Measurements from ENCODE around the gene WDR17.
A peak's percentile ranks its signal among the peaks of the same experiment; 100 is the strongest.

Gene WDR17

GRCh38 chr4:176065435-176066291, at the start of gene WDR17:
Gene WDR17, plus strand, starts transcription at chr4:176065841. Its CDS starts 45,740 bp downstream, at chr4:176111581.
- peak; percentile 56 to 68 for DNase-seq (ENCODE audit: low read depth in 2 of 2)

GRCh38 chr4:176016601-176017000, 49.0 kb upstream of the WDR17 start:
- DNase-seq (ENCODE audit: low read depth in 2 of 2) = no peak

GRCh38 chr4:176020481-176021085, 45.1 kb upstream of the WDR17 start:
- no peak for DNase-seq (ENCODE audit: low read depth in 2 of 2)

GRCh38 chr4:176030391-176030790, 35.2 kb upstream of the WDR17 start:
- DNase-seq (ENCODE audit: low read depth in 2 of 2) = no peak

DNA sequence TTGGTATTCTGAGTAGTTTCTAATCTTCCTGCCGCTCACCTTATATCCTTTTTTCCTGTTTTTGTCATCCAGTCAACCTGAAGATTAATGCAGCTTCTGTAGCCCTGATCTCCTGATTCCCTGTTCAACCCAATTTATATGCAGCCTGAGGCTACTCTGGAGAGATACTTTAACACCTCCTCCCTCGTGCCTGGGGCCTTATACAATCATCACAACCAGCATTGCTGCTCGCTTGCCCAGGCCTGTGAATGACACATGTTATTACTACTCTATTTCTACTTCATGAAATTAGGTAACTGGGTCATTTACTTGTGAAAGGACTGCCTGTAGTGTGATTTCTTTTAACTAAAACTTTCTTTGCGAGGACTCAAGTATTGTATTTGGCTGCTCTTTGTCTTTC, 33.7 kb upstream of the WDR17 start:
- DNase-seq (ENCODE audit: low read depth in 2 of 2) = no peak

GRCh38 chr4:176032454-176032853, 33.2 kb upstream of the WDR17 start:
- DNase-seq (ENCODE audit: low read depth in 2 of 2) = no peak

GRCh38 chr4:176034499-176034898, 31.1 kb upstream of the WDR17 start:
- no peak for DNase-seq (ENCODE audit: low read depth in 2 of 2)

- no peak for DNase-seq (ENCODE audit: low read depth in 2 of 2)
These were observed 30.7 kb upstream of the WDR17 start for GRCh38 chr4:176034936-176035335.

GRCh38 chr4:176036585-176037205, 28.9 kb upstream of the WDR17 start:
- DNase-seq (ENCODE audit: low read depth in 2 of 2) = no peak

- DNase-seq (ENCODE audit: low read depth in 2 of 2) = no peak
These were observed 26.9 kb upstream of the WDR17 start for GRCh38 chr4:176038789-176039188.

- DNase-seq (ENCODE audit: low read depth in 2 of 2) = no peak
These were observed 23.4 kb upstream of the WDR17 start for GRCh38 chr4:176042195-176042594.

DNA sequence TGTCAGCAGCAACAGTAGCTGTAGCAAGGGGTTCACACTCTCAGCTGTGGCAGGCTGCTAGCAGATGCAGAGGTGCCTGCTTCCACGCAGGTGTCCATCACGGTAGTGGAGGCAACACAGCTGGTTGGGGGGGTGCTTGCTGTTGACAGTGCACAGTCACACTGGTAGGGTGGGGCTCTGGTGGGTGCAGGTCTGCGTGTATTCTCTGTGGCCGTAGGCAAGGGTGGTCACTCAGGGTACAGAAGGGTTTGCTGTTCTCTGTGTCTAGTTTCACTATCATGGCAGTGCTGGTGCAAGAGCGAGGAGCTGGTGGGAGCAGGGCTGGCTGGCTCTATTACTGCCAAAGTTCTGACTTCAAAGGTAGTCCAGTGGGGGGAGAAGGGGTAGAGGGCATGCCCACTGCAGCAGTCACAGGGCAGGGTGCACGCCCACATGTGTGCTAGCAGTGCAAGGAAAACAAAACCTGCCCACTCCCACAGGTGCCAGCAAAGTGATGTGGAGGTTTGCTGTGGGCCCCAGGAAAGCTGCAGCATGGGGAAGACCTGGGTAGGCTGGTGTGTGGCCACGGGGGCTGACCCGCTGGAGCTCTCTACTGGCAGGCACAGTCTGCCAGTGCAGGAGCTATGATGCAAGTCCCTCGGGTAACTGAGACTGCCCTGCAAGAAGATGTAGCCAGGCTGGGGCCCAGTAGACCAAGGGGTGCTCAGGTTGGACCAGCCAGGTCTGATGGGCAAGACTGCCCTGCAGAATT, 21.6 kb upstream of the WDR17 start:
- no peak for DNase-seq (ENCODE audit: low read depth in 2 of 2)

DNA sequence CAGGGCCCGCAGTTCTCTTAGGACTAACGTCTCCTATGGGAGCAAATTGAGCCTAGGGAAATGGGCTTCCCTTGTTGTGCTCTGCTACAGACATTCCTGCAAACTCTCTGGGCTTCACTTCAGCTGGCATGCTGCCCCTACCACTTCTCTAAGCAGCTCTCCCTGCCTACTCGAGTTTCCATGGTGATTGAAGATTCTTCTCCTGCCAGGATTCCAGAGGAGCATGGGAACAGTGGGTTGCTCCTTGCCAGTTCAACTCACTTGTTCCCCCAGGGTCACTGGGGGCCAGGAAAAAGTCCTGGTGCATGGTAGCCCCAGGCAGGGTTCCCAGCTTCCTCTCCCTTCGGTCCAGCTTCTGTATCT, 21.1 kb upstream of the WDR17 start:
- DNase-seq (ENCODE audit: low read depth in 2 of 2) = no peak

DNA sequence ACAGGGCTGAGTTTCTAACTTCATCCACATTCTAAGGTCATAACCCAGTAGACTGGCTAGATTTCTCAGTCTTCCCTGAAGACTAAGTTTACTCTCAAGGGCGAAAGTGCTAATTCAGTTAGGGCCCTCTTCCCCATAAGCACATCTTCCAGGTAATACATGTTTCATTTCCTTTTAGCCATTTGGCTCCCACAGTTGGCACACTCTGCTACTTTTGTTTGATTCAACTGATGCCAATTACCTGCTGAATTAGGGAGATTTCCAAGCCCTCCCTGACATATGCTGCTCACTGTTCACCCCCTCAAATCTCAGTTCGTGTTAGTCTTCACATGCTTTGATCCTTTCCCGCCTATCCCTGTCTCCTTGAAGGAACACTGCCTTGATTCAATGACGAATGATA, 17.0 kb upstream of the WDR17 start:
- no peak for DNase-seq (ENCODE audit: low read depth in 2 of 2)

DNA sequence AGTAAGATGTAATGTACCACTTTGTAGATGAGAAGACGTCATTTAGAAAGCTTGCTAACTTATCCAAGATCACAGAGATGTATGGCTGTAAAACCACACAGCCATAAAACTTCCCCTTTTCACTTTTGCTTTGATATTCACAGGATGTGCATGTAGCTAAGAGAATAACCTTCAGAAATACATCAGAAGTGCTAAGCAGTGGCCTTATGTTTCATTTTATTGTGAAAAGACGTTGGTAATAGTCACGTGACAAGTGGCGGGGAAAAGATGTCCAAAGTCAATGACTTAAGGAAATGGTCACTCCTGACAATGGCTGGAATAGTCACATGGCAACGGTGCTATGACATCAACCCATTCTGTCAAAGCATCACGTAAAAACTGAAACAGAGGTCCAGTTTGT, 12.9 kb upstream of the WDR17 start:
- no peak for DNase-seq (ENCODE audit: low read depth in 2 of 2)

- DNase-seq (ENCODE audit: low read depth in 2 of 2) = no peak
These were observed 11.9 kb upstream of the WDR17 start for GRCh38 chr4:176053785-176054184.

- DNase-seq (ENCODE audit: low read depth in 2 of 2) = no peak
These were observed 10.7 kb upstream of the WDR17 start for GRCh38 chr4:176054942-176055341.

DNA sequence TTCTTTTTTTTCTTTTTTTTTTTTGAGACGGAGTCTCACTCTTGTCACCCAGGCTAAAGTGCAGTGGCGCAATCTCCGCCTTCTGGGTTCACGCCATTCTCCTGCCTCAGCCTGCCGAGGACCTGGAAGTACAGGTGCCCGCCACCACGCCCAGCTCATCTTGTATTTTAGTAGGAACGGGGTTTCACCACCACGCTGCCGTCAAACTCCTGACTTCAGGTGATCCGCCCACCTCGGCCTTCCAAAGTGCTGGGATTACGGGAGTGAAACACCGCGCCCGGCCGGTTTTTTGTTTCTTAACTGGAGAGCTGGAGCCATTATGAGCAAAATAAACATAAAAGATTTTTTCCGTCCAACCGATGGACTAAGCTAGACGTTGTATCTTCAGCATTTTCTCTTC, 1.9 kb upstream of the WDR17 start:
- no peak for DNase-seq (ENCODE audit: low read depth in 2 of 2)

DNA sequence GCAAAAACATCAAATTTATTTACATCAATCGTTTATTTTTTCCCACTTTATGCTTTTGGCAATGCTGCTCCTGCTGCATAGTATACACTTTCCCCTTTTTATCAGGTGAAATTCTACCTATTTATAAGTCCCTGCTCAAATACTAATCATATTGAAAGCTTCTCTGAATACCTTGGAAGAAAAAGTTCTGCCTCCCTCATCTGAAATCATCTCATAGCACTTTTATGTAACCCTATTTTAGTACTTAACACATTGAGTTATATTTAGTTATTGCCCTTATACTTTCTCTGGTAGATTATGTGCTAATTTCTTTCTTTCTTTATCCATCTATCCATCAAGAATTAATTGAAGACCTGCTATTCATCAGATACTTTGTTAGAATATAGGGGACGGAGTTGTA, 1.1 kb upstream of the WDR17 start:
- no peak for DNase-seq (ENCODE audit: low read depth in 2 of 2)

DNA sequence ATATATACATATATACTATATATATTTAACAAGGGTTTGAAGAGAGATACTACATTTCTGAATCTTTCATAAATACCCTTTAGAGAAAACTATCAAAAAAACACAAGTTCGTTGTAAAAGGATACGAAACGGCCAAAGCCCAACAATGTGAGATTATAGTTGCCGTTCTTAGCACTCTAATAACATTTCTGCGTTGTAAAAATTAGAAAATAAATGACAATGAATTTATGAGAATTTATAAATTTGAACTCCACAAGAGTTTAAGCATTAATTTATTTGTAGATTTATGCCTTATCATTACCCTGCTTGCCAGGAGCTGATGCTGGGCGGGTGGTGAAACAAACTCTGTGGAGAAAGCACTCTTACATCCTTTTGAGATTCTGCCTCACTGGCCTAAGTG, 1.1 kb downstream of the WDR17 start:
- DNase-seq (ENCODE audit: low read depth in 2 of 2) = no peak

DNA sequence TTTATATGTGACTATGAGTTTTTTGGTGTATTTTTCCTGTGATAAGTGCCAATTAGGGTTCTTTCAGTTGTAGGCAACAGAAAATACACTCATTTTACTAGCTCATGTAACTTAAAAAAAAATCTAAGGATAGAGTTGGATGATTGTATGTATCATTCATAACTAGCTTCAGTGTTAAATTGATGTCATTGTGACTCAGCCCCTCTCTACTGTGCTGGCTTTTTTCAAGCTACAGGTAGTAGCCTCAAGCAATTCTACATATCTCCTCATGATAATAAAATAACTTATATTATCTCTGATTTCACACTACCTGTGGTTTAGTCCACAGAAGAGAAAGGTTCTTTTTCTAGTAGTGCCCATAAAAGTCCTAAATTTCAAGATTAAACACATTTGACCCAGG, 11.9 kb downstream of the WDR17 start:
- DNase-seq (ENCODE audit: low read depth in 2 of 2) = no peak

DNA sequence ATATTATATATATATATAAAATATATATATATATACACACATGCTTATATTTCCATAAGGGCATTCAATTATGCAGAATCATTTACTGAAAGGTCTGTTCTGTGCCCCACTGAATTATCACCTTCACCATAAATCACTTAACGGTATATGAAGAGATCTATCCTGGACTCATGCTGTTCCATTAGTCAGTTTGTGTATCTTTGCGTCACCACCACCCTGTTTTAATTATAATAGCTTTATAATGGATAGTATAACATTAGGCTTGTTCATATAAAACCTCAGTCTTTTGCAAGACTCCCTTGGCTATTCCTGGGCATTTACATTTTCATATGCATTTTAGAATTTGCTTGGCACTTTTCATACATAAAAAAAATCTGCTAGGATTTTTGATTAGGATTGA, 19.1 kb downstream of the WDR17 start:
- no peak for DNase-seq (ENCODE audit: low read depth in 2 of 2)
